GM21381 (cell line): Measurements from ENCODE around the gene TXNDC12.

Source experiments
- ATAC-seq: cut with Tn5 transposase; IDR thresholded peaks from one replicate; pipeline ENCODE4 v1.9.1; 2021; ENCODE audit warnings: mild to moderate bottlenecking, moderate library complexity; ENCODE audit not compliant: unreplicated experiment

The TXNDC12 gene

DNA sequence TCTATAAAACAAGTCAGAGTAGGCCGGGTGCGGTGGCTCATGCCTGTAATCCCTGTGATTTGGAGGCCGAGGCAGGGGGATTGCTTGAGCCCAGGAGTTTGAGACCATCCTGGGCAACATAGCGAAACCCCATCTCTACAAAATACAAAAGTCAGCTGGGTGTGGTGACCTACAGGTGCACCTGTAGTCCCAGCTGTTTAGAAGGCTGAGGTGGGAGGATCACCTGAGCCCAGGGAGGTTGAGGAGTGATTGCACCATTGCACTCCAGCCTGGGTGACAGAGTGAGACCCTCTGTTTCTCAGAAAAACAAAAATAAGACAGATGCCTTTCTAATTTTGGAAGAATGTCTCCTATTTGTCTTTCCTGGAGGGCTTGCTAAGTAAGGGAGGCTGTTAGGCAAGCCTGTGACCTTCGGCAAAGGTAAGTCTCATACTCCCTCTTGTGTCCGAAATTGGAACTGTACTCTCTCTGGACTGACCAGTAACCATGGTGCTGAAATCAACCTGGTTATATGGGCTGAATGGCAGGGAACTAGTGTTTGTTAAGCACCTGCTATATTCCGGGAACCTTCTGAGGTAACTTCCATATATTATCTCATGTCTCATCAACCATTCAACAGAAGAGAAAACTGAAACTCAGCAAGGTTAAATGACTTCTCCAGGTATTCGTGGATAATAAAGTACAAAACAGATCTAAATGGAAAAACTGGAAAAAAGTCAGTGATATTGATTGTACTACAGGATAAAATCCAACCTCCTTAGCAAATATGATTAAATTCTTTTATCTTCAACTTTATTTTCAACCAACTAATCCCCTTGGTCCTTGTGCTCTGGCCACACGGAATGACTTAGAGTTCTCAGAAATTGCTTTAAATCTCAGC lies 52.7 kb downstream of the TXNDC12 start:
- ATAC-seq, result no peak

DNA sequence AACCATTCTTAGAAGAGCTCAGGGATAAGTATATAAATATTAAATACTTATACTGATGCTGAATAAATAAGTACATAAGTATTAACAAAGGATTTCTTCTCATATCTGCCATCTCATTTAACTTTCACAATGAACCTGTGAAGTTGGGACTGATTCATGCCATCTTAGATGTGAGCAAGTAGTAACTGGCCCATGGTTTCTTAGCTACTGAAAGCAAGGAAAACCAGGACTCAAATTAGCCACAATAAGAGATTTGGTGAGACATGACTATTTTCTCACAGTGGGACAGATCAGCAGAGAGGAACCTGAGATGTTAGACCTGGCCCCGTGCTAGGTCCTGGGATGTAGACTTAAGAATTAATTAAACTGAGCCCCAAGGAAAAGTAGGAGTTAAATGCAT lies 56.3 kb downstream of the TXNDC12 start:
- ATAC-seq, result no peak

DNA sequence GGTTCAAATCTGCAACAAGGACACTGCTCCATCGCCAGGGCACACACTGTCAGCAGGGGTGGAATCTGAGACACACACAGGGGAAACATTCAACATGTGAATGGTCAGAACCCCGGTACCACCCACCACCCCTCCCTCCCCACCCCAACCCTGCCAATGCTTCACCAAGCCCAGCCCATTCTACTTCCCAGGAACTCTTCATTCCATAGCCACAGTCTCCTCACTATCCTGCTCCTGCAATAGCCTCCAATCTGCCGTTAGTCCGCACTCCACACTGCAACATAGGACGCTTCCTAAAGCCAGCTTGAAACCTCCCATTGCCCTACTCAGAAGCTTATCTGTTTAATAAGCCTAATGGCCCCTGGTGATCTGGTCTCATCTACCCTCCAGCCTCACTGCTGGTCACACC lies 57.0 kb downstream of the TXNDC12 start:
- no peak for ATAC-seq

DNA sequence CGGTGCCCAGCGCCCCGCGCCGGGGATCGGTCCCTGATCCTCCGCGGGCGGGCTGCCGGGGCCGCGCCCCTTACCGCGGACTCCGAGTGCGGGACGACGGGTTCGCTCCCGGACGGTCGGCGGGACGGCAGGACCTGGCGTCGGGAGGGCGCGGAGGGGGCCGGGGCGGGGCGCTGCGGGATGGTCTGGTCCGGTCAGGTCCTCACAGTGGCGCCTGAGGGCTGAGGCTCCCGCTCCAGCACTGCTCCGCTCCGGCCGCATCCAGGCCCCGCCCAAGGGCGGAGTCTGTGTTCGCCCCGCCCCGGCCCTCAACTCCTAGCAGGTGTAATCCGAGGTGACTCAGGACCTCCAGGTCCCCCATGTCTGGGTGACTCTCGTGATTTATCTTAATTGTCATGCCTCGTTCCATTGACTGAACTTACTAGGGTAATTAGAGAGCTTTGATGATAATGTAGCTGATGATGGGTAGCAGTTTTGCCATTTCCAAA lies 64.5 kb downstream of the TXNDC12 start, which contains the start of gene RAB3B:
TSS of gene RAB3B (minus strand) at position 223 of the 488 bp plus-strand sequence. CDS start 13,583 bp downstream, outside the sequence.
- ATAC-seq, result peak; percentile 57

DNA sequence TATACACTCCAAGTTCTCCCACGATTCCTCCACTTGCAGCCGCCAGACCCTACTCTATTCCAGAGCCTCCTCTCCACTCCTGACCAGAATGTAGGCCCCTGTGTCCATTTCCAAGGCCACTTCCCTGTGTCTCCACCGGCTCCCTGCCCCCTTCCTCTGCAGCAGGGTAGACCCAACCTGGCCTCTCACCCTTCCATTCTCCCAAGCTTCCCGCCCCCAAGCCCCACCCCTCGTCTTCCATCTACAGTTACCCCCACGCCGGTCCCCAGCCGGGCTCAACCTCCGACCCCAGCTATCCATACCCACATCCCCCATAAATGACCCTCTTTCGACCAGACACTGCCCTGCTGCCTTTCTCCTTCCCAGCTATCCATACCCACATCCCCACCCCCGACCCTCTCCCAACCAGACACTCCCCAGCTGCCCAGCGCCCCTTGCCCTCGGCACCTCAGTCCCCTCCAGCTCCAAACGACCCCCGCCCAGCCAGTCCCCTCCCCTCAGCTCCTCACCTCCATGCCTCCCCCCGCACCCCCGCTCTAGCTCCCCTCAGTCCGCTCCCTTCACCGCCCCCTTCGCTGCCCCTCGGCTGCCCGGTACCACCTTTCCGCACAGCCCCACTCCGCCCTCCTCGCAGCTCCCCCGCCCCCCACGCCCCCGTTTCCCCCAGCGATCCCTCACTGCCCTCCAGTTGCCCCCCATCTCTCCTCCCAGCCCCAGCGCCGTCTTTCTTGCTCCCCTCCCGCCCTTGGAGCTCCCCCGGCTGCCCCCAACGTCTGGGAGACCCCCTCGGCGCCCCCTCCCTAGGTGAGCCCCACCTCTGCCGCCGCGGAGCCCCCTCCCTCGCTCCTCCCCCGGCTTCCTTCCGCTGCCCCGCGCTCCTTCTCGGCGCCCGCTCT lies 65.2 kb downstream of the TXNDC12 start:
- ATAC-seq, result no peak

DNA sequence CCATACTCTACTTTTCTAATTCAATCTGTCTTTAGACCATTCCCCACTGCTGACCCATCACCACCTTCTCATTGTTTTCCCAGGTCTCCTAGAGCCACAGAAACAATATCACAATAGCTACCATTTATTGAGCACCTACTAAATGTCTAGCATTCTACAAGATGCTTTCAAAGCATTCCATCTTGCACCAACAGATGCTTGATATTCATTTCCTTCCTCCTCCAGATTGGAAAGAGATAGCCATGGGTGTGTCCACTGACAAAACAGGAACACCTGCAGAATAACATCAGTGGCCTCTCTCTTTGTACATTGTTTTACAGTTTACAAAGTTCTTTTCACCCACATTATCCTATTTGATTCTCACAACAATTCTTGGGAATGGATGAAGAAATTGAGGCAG lies 66.7 kb downstream of the TXNDC12 start:
- no peak for ATAC-seq

DNA sequence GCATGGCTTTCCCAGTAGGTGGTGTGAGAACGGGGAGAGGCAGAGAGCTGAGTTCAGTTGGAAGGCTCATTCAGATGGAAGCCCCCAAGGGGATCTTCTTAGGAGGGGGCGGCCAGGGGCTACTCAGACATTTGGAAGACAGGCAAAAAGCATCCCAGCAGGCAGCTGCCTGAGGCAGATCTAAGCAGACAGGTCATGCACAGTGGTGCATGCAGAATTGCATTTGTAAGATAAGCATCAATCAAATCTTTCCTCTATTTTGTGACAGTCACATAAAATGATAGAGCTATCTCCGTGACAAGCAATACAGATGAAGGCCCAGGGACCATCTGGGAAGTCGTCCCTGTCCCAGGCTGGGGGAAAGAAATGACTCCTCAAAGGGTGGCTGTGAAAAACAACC lies 68.3 kb downstream of the TXNDC12 start:
- ATAC-seq, result no peak

DNA sequence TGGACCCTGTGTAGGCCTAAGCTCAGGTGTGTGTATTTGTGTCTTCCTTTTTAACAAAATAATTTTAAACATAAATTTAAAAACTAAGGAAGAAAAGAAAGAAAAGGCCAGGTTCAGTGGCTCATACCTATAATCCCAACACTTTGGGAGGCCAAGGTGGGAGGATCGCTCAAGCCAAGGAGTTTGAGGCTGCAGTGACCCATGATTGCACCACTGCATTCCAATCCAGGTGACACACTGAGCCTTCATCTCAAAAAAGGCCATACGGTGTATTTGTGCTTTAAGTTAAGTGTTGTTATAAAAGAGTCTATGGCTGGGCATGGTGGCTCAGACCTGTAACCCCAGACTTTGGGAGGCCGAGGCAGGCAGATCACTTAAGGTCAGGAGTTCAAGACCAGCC lies 72.8 kb downstream of the TXNDC12 start:
- ATAC-seq, result no peak

DNA sequence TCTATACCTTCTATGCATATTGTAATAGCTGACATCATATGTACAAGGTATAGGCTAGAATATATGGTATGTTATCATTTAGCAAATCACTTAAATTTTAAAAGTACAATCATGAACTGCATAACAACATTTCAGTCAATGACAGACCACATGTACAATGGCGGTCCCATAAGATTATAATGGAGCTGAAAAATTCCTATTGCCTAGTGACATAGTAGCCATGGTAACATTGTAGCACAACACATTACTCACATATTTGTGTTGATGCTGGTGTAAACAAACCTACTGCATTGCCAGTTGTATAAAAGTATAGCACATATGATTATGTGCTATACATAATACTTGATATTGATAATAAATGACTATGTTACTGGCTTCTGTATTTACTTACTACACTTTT lies 73.4 kb downstream of the TXNDC12 start:
- no peak for ATAC-seq

DNA sequence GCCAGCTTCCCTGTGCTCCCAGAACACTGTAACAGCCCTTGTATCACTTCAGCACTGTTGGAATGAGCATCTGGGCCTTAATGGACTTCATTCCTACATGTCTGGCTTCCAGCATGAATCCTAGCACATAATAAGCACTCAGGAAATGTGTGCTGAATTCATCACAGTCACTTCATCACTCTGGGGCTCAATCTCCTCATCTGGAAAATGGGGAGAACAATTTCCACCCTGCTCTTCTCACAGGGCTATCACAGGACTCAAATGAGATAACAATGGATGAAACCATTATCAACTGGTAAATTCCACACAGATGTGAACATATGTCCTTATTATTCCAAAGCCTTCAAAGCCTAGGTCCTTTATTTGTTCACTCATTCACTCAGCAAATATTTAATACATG lies 76.9 kb downstream of the TXNDC12 start:
- no peak for ATAC-seq

DNA sequence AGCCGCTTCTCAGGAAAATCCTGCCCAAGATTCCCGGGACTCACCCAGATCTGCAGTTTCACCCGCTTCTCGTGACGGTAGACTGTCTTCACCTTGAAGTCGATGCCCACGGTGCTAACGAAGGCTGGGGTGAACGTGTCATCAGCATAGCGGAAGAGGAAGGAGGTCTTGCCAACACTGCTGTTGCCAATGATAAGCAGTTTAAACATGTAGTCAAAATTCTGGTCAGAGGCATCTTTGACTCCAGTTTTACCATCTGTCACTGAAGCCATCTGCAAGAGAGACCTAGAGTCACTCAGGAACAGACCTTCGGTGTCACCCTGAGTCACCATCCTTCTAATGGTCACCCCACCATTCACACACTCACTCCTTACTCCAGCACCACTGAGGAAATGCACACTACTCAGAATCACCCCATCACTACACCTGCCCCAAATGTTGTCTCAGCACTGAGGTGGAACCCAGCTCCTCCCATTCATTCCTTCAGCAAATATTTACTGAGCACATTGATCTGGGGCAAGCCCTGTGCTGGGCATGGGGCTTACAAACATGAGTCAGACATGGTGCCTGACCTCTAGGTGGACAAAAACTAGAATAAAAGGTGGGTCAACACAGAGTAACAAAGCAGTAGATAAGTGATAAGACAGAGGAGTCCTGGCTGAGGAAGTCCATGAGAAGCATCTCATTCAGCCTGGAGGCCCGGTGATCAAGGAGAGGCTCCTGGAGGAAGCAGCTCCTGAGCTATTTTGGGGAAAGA lies 78.0 kb downstream of the TXNDC12 start:
- no peak for ATAC-seq

DNA sequence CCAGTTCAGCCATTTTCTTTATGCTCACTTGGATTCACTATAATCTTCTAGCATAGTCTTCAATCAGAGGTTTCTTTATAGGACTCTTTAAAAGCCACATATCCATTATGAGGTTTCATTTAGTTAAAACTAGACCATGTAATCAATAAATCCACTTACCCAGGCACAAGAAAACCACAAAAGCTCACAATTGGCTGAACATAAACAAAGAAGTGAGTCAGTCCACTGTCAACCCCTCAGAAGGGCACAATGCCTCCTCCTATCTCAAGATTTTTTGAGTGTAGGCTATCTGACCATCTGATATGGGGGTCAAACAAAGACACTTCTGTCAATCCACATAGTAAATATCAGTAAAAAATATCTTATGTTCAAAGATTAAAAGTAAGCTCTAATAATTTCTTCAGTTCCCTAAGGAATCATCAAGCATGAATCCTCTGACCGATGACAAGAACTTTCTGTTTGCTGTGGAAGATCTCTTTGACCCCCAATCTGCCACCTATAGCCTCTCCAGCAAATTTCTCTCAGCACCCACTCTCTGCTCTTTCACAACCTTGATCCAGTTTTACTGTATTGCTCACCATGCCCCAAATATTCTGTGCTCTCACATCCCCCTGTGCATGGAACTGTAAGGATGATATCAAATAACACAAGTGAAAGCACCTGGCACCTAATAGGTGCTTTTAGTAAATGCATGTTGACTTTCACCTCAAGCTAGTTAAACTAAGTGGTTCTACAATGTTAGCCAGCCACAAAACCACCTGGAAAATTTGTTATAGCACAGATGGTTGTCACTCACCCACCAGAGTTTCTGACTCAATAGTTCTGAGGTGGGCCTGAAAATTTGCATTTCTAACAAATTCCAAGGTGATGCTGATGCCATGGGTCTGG lies 81.2 kb downstream of the TXNDC12 start:
- ATAC-seq, result no peak
